HG03354 (cell line): Measurements from ENCODE around the gene POLG2.
"Not testable (repeated sequence)": the region's sequence is repeated elsewhere in the genome, so short reads cannot be mapped to it uniquely, and the experiment has no call there.

ENCODE experiments used
- ATAC-seq: cut with Tn5 transposase; IDR thresholded peaks from one replicate; pipeline ENCODE4 v1.9.1; 2021; ENCODE audit warnings: mild to moderate bottlenecking; ENCODE audit not compliant: unreplicated experiment, poor library complexity, severe bottlenecking

The POLG2 gene

GRCh38 chr17:64492481-64493109 lies 4.3 kb downstream of the POLG2 start:
- ATAC-seq: no peak

- ATAC-seq: no peak
Observed at GRCh38 chr17:64491994-64492393, 4.9 kb downstream of the POLG2 start.

GRCh38 chr17:64491034-64491860 lies 5.6 kb downstream of the POLG2 start:
- no peak for ATAC-seq

- ATAC-seq: no peak
Observed at GRCh38 chr17:64488301-64488700, 8.6 kb downstream of the POLG2 start.

GRCh38 chr17:64484380-64484779 lies 12.5 kb downstream of the POLG2 start:
- no peak for ATAC-seq

- no peak for ATAC-seq
Observed at GRCh38 chr17:64480951-64481350, 15.9 kb downstream of the POLG2 start.

- ATAC-seq: no peak
Observed at GRCh38 chr17:64477849-64478248, 19.0 kb downstream of the POLG2 start.

- no peak for ATAC-seq
Observed at GRCh38 chr17:64472564-64472963, 24.3 kb downstream of the POLG2 start.

GRCh38 chr17:64471440-64471839 lies 25.4 kb downstream of the POLG2 start:
- no peak for ATAC-seq

- no peak for ATAC-seq
Observed at GRCh38 chr17:64470625-64471024, 26.2 kb downstream of the POLG2 start.

GRCh38 chr17:64466834-64467233 lies 30.0 kb downstream of the POLG2 start:
- ATAC-seq: not testable (repeated sequence)

GRCh38 chr17:64466019-64466735 lies 30.7 kb downstream of the POLG2 start:
- ATAC-seq: no peak

GRCh38 chr17:64461788-64462187 lies 35.1 kb downstream of the POLG2 start:
- no peak for ATAC-seq

- ATAC-seq: no peak
Observed at GRCh38 chr17:64460955-64461354, 35.9 kb downstream of the POLG2 start.

GRCh38 chr17:64459818-64460217 lies 37.0 kb downstream of the POLG2 start:
- not testable (repeated sequence) for ATAC-seq

GRCh38 chr17:64459284-64459747 lies 37.5 kb downstream of the POLG2 start:
- no peak for ATAC-seq

- ATAC-seq: no peak
Observed at GRCh38 chr17:64458756-64459155, 38.1 kb downstream of the POLG2 start.

- no peak for ATAC-seq
Observed at GRCh38 chr17:64457156-64457555, 39.7 kb downstream of the POLG2 start.

GRCh38 chr17:64455993-64456885 lies 40.6 kb downstream of the POLG2 start:
- ATAC-seq: peak; percentile 58

GRCh38 chr17:64449545-64449944 lies 47.3 kb downstream of the POLG2 start:
- no peak for ATAC-seq
